MM.1S (cell line): ENCODE results near the gene CLPTM1L.

Source experiments
- CTCF ChIP-seq: fragments of 300-600 bp; sonication (generic); IDR thresholded peaks from 2 replicates; pipeline ENCODE4 v1.5.1; 2016; ENCODE audit warnings: antibody characterized with exemption, low read length, mixed read lengths
- EZH2 ChIP-seq: fragments of 300-600 bp; sonication (generic); optimal IDR thresholded peaks from 2 replicates; pipeline ENCODE3; 2017; ENCODE audit warnings: low read depth, mild to moderate bottlenecking, antibody characterized with exemption, low read length, mixed read lengths
- EZH2phosphoT487 ChIP-seq: fragments of 300-600 bp; sonication (generic); IDR thresholded peaks from 2 replicates; pipeline ENCODE4 v1.6.1; 2018; ENCODE audit warnings: antibody characterized with exemption, low read length

DNA sequence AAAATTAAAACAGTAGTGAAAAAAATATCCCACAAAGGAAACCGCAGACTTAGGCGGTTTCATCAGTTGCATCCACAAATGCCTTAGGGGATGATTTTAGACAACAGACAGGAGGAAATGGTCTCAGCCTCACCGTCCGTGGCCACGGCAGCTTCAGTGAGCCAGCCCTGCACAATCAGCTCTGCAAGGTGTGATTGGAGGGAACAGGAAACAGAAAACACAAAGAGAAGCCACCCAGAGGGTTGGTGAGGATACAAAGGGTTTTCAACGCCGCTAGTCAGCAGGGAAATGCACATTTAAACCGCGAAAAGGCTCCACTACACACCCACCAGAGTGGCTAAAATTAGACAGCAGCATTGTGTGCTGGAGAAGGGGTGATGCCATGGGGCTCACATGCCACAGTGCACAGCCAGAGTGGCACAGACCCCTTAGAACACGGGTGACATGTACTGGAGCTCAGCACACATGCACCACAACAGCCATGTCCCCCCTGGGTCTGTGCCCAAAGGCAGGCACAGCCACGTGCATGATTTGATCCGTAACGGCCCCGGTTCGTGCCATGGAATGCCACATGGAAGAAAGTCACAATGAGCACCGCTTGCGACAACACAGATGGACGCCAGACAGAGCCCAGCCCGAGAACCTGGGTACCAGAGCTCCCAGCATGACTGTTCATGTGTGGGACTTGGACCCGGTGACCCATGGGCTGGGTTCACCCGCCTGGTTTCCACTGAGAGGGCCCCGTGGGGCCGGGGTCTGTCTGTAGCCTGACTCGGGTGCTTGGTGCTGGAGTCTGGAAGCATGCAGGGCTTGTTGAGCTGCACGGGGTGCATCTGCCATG is 31.7 kb downstream of the CLPTM1L start:
- TF ChIP-seq CTCF, result no peak
- no peak for TF ChIP-seq EZH2
- TF ChIP-seq EZH2phosphoT487, result no peak
